Natural killer cell (primary cell): ENCODE data around the gene BIN1. TPM values are rescaled to one million over a fixed set of nuclear protein-coding genes. Genes with fewer than 3 reads are reported as not detected.
A peak's percentile ranks its signal among the peaks of the same experiment; 100 is the strongest.

Experiments used
- ATAC-seq, 3 donors: fragments of 150-1000 bp in 2 of 3; fragments of 200-7000 bp in 1 of 3; cut with Tn5 transposase; 1 replicate in 1 of 3; 2 replicates in 2 of 3; pipeline ENCODE4 v1.10.0; 2021; ENCODE audit warnings: mild to moderate bottlenecking in 2 of 3, moderate library complexity in 2 of 3
- DNase-seq, 2 donors: peaks; one replicate each; pipeline versions ENCODE4 v3.0.0 to v3.0.0-alpha.2; 2013 to 2021; ENCODE audit warnings: mixed read lengths in 1 of 2
- H3K27ac ChIP-seq: one replicate; pipeline ENCODE4 v1.5.1; 2013; ENCODE audit warnings: mild to moderate bottlenecking, low read length
- H3K27me3 ChIP-seq: one replicate; pipeline ENCODE4 v1.6.1; 2013; ENCODE audit warnings: low read length; ENCODE audit not compliant: control insufficient read depth, insufficient read depth
- H3K36me3 ChIP-seq: one replicate; pipeline ENCODE4 v1.6.1; 2013; ENCODE audit warnings: low read length; ENCODE audit not compliant: control insufficient read depth, insufficient read depth
- H3K4me1 ChIP-seq: one replicate; pipeline ENCODE4 v1.6.1; 2013; ENCODE audit warnings: low read length; ENCODE audit not compliant: control insufficient read depth, insufficient read depth
- H3K4me3 ChIP-seq: one replicate; pipeline ENCODE4 v1.5.1; 2013; ENCODE audit warnings: low read length
- H3K9me3 ChIP-seq: one replicate; pipeline ENCODE4 v1.6.1; 2013; ENCODE audit warnings: low read length; ENCODE audit not compliant: control insufficient read depth, insufficient read depth
- H3K27ac Mint-ChIP-seq, 2 donors: one replicate each; pipeline ENCODE4 v1.8.0; 2022; ENCODE audit warnings: mild to moderate bottlenecking in 2 of 2, mixed read lengths in 2 of 2, moderate library complexity in 1 of 2
- H3K27me3 Mint-ChIP-seq, 2 donors: one replicate each; pipeline ENCODE4 v1.8.0; 2022; ENCODE audit warnings: low read depth in 2 of 2, mixed read lengths in 2 of 2
- H3K36me3 Mint-ChIP-seq: one replicate; pipeline ENCODE4 v1.8.0; 2022; ENCODE audit warnings: mixed read lengths
- H3K4me1 Mint-ChIP-seq, 2 donors: one replicate each; pipeline ENCODE4 v1.8.0; 2022; ENCODE audit warnings: mixed read lengths in 2 of 2
- H3K4me3 Mint-ChIP-seq: one replicate; pipeline ENCODE4 v1.8.0; 2022; ENCODE audit warnings: mild to moderate bottlenecking, moderate library complexity, mixed read lengths
- H3K9me3 Mint-ChIP-seq, 2 donors: one replicate each; pipeline ENCODE4 v1.8.0; 2022; ENCODE audit warnings: mixed read lengths in 2 of 2
- WGBS: methylation state at CpG from one replicate; pipeline ENCODE4 v1.1.7; 2013; ENCODE audit warnings: missing lambda C conversion rate; ENCODE audit not compliant: insufficient coverage; 5-methylcytosine and 5-hydroxymethylcytosine counted together
- intact Hi-C: fragments of 100-400 bp; cut with micrococcal nuclease; formaldehyde crosslinking; loops from one replicate; pipeline ENCODE4 v1.14.2; 2022
- total RNA-seq, 4 donors: library from RNA; stranded (reverse); fragments of 120-200 nt in 1 of 4; gene quantifications; one replicate each; pipeline versions ENCODE4 v1.2.3 to v1.2.4, GENCODE V29; 2013 to 2022
- TF ChIP-seq, protein P1 (sequence below): fragments of 200-600 bp; IDR thresholded peaks from one replicate; pipeline ENCODE4 v1.8.0; 2022; ENCODE audit warnings: antibody characterized with exemption

The BIN1 gene
- total RNA-seq, 3 donors from 2014 or later (not counting 1 experiment from before 2014, with no cell fraction given) = 73.5 to 131 (median 107) TPM

DNA sequence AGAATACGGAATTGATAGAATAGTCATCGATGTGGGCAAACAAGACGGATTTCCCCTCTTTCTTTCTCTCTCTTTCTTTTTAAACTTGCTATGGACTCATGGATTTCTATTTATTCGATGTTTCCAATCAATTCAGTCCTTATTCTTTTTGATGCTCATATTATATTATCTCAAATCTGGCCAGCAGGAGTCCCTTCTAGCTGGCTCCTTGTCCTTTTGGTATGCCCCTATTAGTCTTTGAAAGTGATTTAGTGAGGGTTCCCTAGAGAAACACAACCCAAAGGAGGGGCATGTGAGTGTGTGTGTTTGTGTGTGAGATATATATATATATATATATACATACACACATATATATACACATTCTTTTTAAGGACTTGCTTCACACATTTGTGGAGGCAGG lies 23.5 kb upstream of the BIN1 start:
- Histone ChIP-seq H3K27ac (no peak overlapping the region), H3K36me3 (no peaks in the 10 kb centered on the region), H3K4me3 (no peak overlapping the region), H3K9me3 (no peaks in the 10 kb centered on the region), H3K4me1 (peaks cover 4% of the 10 kb centered on the region), H3K27me3 (no peaks in the 10 kb centered on the region)
- Mint-ChIP-seq H3K4me3 (no peak overlapping the region), H3K9me3 (no peaks in the 10 kb centered on the region), H3K36me3 (no peaks in the 10 kb centered on the region), H3K27ac (no peak overlapping the region), H3K27me3 (no peaks in the 10 kb centered on the region), H3K4me1 (peaks cover 0 to 6% of the 10 kb centered on the region in 2 donors)
- intact Hi-C loops = no loop called here
- no peak for ATAC-seq
- TF ChIP-seq, protein P1, sequence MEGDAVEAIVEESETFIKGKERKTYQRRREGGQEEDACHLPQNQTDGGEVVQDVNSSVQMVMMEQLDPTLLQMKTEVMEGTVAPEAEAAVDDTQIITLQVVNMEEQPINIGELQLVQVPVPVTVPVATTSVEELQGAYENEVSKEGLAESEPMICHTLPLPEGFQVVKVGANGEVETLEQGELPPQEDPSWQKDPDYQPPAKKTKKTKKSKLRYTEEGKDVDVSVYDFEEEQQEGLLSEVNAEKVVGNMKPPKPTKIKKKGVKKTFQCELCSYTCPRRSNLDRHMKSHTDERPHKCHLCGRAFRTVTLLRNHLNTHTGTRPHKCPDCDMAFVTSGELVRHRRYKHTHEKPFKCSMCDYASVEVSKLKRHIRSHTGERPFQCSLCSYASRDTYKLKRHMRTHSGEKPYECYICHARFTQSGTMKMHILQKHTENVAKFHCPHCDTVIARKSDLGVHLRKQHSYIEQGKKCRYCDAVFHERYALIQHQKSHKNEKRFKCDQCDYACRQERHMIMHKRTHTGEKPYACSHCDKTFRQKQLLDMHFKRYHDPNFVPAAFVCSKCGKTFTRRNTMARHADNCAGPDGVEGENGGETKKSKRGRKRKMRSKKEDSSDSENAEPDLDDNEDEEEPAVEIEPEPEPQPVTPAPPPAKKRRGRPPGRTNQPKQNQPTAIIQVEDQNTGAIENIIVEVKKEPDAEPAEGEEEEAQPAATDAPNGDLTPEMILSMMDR = no peak
- DNase-seq = no peak
- 95% methylated on average over 4 of the region's 4 CpGs for WGBS

DNA sequence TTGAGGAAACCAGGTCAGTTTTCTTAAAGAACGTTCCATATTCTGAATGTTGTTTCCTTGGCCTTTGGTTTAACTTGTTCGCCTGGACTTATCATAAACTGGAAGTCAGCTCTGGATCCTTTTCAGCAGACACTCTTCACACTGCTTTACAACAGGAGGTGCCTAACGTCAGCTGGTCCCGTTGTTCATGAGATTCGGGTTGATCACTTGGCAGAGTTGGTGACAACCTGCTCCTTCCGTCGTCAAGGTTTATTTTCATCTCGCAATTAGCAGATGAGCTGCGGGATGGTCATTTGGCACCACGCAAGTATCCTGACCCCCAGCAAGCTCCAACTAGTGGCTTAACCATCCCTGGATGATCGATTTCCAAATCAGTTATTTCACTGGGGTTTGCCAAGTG lies 23.0 kb upstream of the BIN1 start:
- TF ChIP-seq, protein P1 = no peak

DNA sequence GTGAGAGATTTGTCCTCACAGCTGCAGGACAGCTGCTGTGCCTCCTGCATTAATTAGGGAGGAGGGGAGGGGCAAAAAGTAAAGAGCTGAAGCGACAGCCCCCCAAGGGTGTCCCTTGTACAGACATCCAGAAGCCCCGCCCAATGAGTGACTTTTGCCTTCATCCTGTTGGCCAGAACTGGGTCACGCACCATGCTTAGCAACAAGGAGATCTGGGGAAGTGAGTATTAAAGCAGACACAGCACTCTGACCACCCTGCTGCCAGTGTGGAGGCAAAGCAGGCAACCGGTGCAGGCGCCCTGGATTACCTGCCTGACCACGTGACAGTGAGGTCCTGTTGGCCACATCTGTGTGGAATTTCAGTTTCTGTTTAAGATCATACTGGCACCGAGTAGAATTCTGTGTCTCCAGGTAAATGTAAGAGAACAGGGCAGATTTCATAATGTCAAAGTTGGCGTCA lies 21.5 kb upstream of the BIN1 start:
- no peak overlapping the region for H3K4me3 Mint-ChIP-seq
- WGBS = 52% methylated on average over 8 of the region's 8 CpGs
- no peaks in the 10 kb centered on the region for H3K9me3 ChIP-seq
- H3K27ac ChIP-seq = no peak overlapping the region
- H3K4me1 Mint-ChIP-seq = peaks cover 0 to 6% of the 10 kb centered on the region in 2 donors
- H3K36me3 ChIP-seq = no peaks in the 10 kb centered on the region
- H3K4me1 ChIP-seq = peaks cover 4% of the 10 kb centered on the region
- H3K27ac Mint-ChIP-seq = no peak overlapping the region
- no peaks in the 10 kb centered on the region for H3K9me3 Mint-ChIP-seq
- intact Hi-C loops = no loop called here
- H3K27me3 Mint-ChIP-seq = no peaks in the 10 kb centered on the region
- H3K4me3 ChIP-seq = no peak overlapping the region
- no peaks in the 10 kb centered on the region for H3K27me3 ChIP-seq
- TF ChIP-seq, protein P1 = no peak
- ATAC-seq (peak; percentile 26 to 35 (median 32)), DNase-seq (no peak)
- H3K36me3 Mint-ChIP-seq = no peaks in the 10 kb centered on the region

More for the DNA sequence above, 23.0 kb upstream of the BIN1 start:
- Mint-ChIP-seq H3K36me3 (no peaks in the 10 kb centered on the region), H3K27ac (no peak overlapping the region), H3K4me3 (no peak overlapping the region), H3K27me3 (no peaks in the 10 kb centered on the region), H3K4me1 (peaks cover 0 to 6% of the 10 kb centered on the region in 2 donors), H3K9me3 (no peaks in the 10 kb centered on the region)
- H3K27ac ChIP-seq = no peak overlapping the region
- H3K4me1 ChIP-seq = peaks cover 4% of the 10 kb centered on the region
- no peak overlapping the region for H3K4me3 ChIP-seq
- no peaks in the 10 kb centered on the region for H3K27me3 ChIP-seq
- H3K36me3 ChIP-seq = no peaks in the 10 kb centered on the region
- intact Hi-C loops = no loop called here
- 90% methylated on average over 11 of the region's 11 CpGs for WGBS
- DNase-seq = no peak
- no peaks in the 10 kb centered on the region for H3K9me3 ChIP-seq
- ATAC-seq = no peak

DNA sequence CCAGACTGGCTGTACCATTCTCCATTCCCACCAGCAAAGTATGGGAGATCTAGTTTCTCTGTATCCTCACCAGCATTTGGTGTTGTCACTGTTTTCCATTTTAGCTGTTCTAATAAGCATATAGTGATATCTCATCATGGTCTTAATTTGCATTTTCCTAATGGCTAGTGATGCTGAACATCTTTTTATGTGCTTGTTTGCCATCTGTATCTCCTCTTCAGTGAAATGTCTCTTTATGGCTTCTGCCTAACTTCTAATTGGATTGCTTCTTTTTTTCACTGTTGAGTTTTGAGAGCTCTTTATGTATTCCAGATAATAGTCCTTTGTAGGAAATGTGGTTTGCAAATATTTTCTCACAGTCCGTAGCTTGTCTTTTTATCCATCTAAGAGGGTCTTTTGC lies 18.9 kb upstream of the BIN1 start:
- Mint-ChIP-seq H3K9me3 (no peaks in the 10 kb centered on the region), H3K27ac (no peak overlapping the region), H3K4me3 (no peak overlapping the region), H3K4me1 (peaks cover 0 to 6% of the 10 kb centered on the region in 2 donors), H3K36me3 (no peaks in the 10 kb centered on the region), H3K27me3 (no peaks in the 10 kb centered on the region)
- H3K4me1 ChIP-seq = peaks cover 4% of the 10 kb centered on the region
- no peaks in the 10 kb centered on the region for H3K36me3 ChIP-seq
- DNase-seq = no peak
- no peak for ATAC-seq
- H3K4me3 ChIP-seq = no peak overlapping the region
- no peak overlapping the region for H3K27ac ChIP-seq
- TF ChIP-seq, protein P1 = no peak
- WGBS = no CpG with 5 or more reads among the region's 1 CpG
- no peaks in the 10 kb centered on the region for H3K27me3 ChIP-seq
- H3K9me3 ChIP-seq = no peaks in the 10 kb centered on the region
- intact Hi-C loops = no loop called here
